Measurements from ENCODE around the gene RPS6KA3.
A peak's percentile ranks its signal among the peaks of the same experiment; 100 is the strongest.
"Not testable (repeated sequence)": the region's sequence is repeated elsewhere in the genome, so short reads cannot be mapped to it uniquely, and the experiment has no call there.

Gene RPS6KA3

GRCh38 chrX:20271186-20271585 lies 4.5 kb upstream of the RPS6KA3 start:
- H3K4me1 Mint-ChIP-seq: peaks cover 5% of the 10 kb centered on the region
- H3K27ac Mint-ChIP-seq: no peak overlapping the region
- no peak overlapping the region for H3K4me3 Mint-ChIP-seq
- no peaks in the 10 kb centered on the region for H3K27me3 Mint-ChIP-seq
- no peak for ATAC-seq
- H3K9me3 Mint-ChIP-seq: no peaks in the 10 kb centered on the region
- no peaks in the 10 kb centered on the region for H3K36me3 Mint-ChIP-seq

- Mint-ChIP-seq H3K4me3 (no peak overlapping the region), H3K36me3 (no peaks in the 10 kb centered on the region), H3K9me3 (no peaks in the 10 kb centered on the region), H3K4me1 (peaks cover 5% of the 10 kb centered on the region), H3K27ac (no peak overlapping the region), H3K27me3 (no peaks in the 10 kb centered on the region)
- no peak for ATAC-seq
These were observed 3.8 kb upstream of the RPS6KA3 start for GRCh38 chrX:20270562-20270890.

GRCh38 chrX:20269848-20270561 lies 3.3 kb upstream of the RPS6KA3 start:
- ATAC-seq: no peak

GRCh38 chrX:20267931-20268701 lies 1.4 kb upstream of the RPS6KA3 start:
- Mint-ChIP-seq H3K27ac (peak overlapping the region; percentile 91), H3K4me1 (peaks cover 21% of the 10 kb centered on the region), H3K9me3 (no peaks in the 10 kb centered on the region), H3K4me3 (peak overlapping the region; percentile 90), H3K36me3 (no peaks in the 10 kb centered on the region), H3K27me3 (no peaks in the 10 kb centered on the region)
- ATAC-seq: no peak

More at GRCh38 chrX:20269848-20270561, 3.3 kb upstream of the RPS6KA3 start:
- no peak overlapping the region for H3K4me3 Mint-ChIP-seq
- no peaks in the 10 kb centered on the region for H3K27me3 Mint-ChIP-seq
- H3K4me1 Mint-ChIP-seq: peaks cover 11% of the 10 kb centered on the region
- no peak overlapping the region for H3K27ac Mint-ChIP-seq
- H3K36me3 Mint-ChIP-seq: no peaks in the 10 kb centered on the region
- no peaks in the 10 kb centered on the region for H3K9me3 Mint-ChIP-seq

- no peaks in the 10 kb centered on the region for H3K36me3 Mint-ChIP-seq
- no peaks in the 10 kb centered on the region for H3K9me3 Mint-ChIP-seq
- peak overlapping the region; percentile 91 for H3K27ac Mint-ChIP-seq
- H3K4me1 Mint-ChIP-seq: peaks cover 22% of the 10 kb centered on the region
- H3K4me3 Mint-ChIP-seq: peak overlapping the region; percentile 90
- no peak for ATAC-seq
- H3K27me3 Mint-ChIP-seq: no peaks in the 10 kb centered on the region
These were observed 860 bp upstream of the RPS6KA3 start for GRCh38 chrX:20267607-20267930.

- ATAC-seq: peak; percentile 44
- Mint-ChIP-seq H3K36me3 (no peaks in the 10 kb centered on the region), H3K4me1 (peaks cover 26% of the 10 kb centered on the region), H3K9me3 (no peaks in the 10 kb centered on the region), H3K4me3 (peak overlapping the region; percentile 84), H3K27ac (peak overlapping the region; percentile 91), H3K27me3 (no peaks in the 10 kb centered on the region)
These were observed 705 bp downstream of the RPS6KA3 start for GRCh38 chrX:20265726-20266681.

GRCh38 chrX:20265221-20265725 lies 1.4 kb downstream of the RPS6KA3 start:
- peak; percentile 72 for ATAC-seq
- H3K4me3 Mint-ChIP-seq: peak overlapping the region; percentile 84
- H3K4me1 Mint-ChIP-seq: peaks cover 26% of the 10 kb centered on the region
- no peaks in the 10 kb centered on the region for H3K27me3 Mint-ChIP-seq
- no peaks in the 10 kb centered on the region for H3K9me3 Mint-ChIP-seq
- H3K27ac Mint-ChIP-seq: peak overlapping the region; percentile 91
- H3K36me3 Mint-ChIP-seq: no peaks in the 10 kb centered on the region

- ATAC-seq: peak; percentile 49
- no peak overlapping the region for H3K27ac Mint-ChIP-seq
- no peaks in the 10 kb centered on the region for H3K36me3 Mint-ChIP-seq
- H3K9me3 Mint-ChIP-seq: no peaks in the 10 kb centered on the region
- H3K4me3 Mint-ChIP-seq: peak overlapping the region; percentile 50
- H3K4me1 Mint-ChIP-seq: peaks cover 26% of the 10 kb centered on the region
- no peaks in the 10 kb centered on the region for H3K27me3 Mint-ChIP-seq
These were observed 3.2 kb downstream of the RPS6KA3 start for GRCh38 chrX:20263474-20263873.

GRCh38 chrX:20260885-20261284 lies 5.8 kb downstream of the RPS6KA3 start:
- H3K9me3 Mint-ChIP-seq: no peaks in the 10 kb centered on the region
- H3K27ac Mint-ChIP-seq: no peak overlapping the region
- H3K27me3 Mint-ChIP-seq: no peaks in the 10 kb centered on the region
- peaks cover 21% of the 10 kb centered on the region for H3K4me1 Mint-ChIP-seq
- H3K4me3 Mint-ChIP-seq: no peak overlapping the region
- no peak for ATAC-seq
- H3K36me3 Mint-ChIP-seq: no peaks in the 10 kb centered on the region

- Mint-ChIP-seq H3K36me3 (peaks cover 10% of the 10 kb centered on the region), H3K4me1 (no peaks in the 10 kb centered on the region), H3K27ac (no peak overlapping the region), H3K27me3 (no peaks in the 10 kb centered on the region), H3K4me3 (no peak overlapping the region), H3K9me3 (no peaks in the 10 kb centered on the region)
- ATAC-seq: no peak
These were observed 11.9 kb downstream of the RPS6KA3 start for GRCh38 chrX:20254712-20255299.

- Mint-ChIP-seq H3K4me1 (no peaks in the 10 kb centered on the region), H3K27ac (no peak overlapping the region), H3K27me3 (no peaks in the 10 kb centered on the region), H3K36me3 (peaks cover 10% of the 10 kb centered on the region), H3K9me3 (no peaks in the 10 kb centered on the region), H3K4me3 (no peak overlapping the region)
- no peak for ATAC-seq
These were observed 13.5 kb downstream of the RPS6KA3 start for GRCh38 chrX:20253232-20253543.

- no peaks in the 10 kb centered on the region for H3K27me3 Mint-ChIP-seq
- H3K4me3 Mint-ChIP-seq: no peak overlapping the region
- H3K27ac Mint-ChIP-seq: no peak overlapping the region
- no peak for ATAC-seq
- no peaks in the 10 kb centered on the region for H3K9me3 Mint-ChIP-seq
- peaks cover 10% of the 10 kb centered on the region for H3K36me3 Mint-ChIP-seq
- no peaks in the 10 kb centered on the region for H3K4me1 Mint-ChIP-seq
These were observed 14.1 kb downstream of the RPS6KA3 start for GRCh38 chrX:20252381-20253231.

- H3K27me3 Mint-ChIP-seq: no peaks in the 10 kb centered on the region
- peaks cover 10% of the 10 kb centered on the region for H3K36me3 Mint-ChIP-seq
- no peaks in the 10 kb centered on the region for H3K9me3 Mint-ChIP-seq
- no peak overlapping the region for H3K27ac Mint-ChIP-seq
- ATAC-seq: no peak
- H3K4me1 Mint-ChIP-seq: no peaks in the 10 kb centered on the region
- H3K4me3 Mint-ChIP-seq: no peak overlapping the region
These were observed 15.0 kb downstream of the RPS6KA3 start for GRCh38 chrX:20251691-20252090.

GRCh38 chrX:20250146-20250545 lies 16.6 kb downstream of the RPS6KA3 start:
- not testable (repeated sequence) for H3K4me1 Mint-ChIP-seq, H3K9me3 Mint-ChIP-seq, ATAC-seq, H3K27ac Mint-ChIP-seq, H3K36me3 Mint-ChIP-seq, H3K27me3 Mint-ChIP-seq, H3K4me3 Mint-ChIP-seq
